Natural killer cell (primary cell): ENCODE data around the gene PPP1R16B. TPM values are rescaled to one million over a fixed set of nuclear protein-coding genes. Genes with fewer than 3 reads are reported as not detected.

ENCODE experiments used
- ATAC-seq, 3 donors: fragments of 150-1000 bp in 2 of 3; fragments of 200-7000 bp in 1 of 3; cut with Tn5 transposase; 1 replicate in 1 of 3; 2 replicates in 2 of 3; pipeline ENCODE4 v1.10.0; 2021; ENCODE audit warnings: mild to moderate bottlenecking in 2 of 3, moderate library complexity in 2 of 3
- DNase-seq, 2 donors: peaks; one replicate each; pipeline versions ENCODE4 v3.0.0 to v3.0.0-alpha.2; 2013 to 2021; ENCODE audit warnings: mixed read lengths in 1 of 2
- H3K27ac ChIP-seq: one replicate; pipeline ENCODE4 v1.5.1; 2013; ENCODE audit warnings: mild to moderate bottlenecking, low read length
- H3K27me3 ChIP-seq: one replicate; pipeline ENCODE4 v1.6.1; 2013; ENCODE audit warnings: low read length; ENCODE audit not compliant: control insufficient read depth, insufficient read depth
- H3K36me3 ChIP-seq: one replicate; pipeline ENCODE4 v1.6.1; 2013; ENCODE audit warnings: low read length; ENCODE audit not compliant: control insufficient read depth, insufficient read depth
- H3K4me1 ChIP-seq: one replicate; pipeline ENCODE4 v1.6.1; 2013; ENCODE audit warnings: low read length; ENCODE audit not compliant: control insufficient read depth, insufficient read depth
- H3K4me3 ChIP-seq: one replicate; pipeline ENCODE4 v1.5.1; 2013; ENCODE audit warnings: low read length
- H3K9me3 ChIP-seq: one replicate; pipeline ENCODE4 v1.6.1; 2013; ENCODE audit warnings: low read length; ENCODE audit not compliant: control insufficient read depth, insufficient read depth
- H3K27ac Mint-ChIP-seq, 2 donors: one replicate each; pipeline ENCODE4 v1.8.0; 2022; ENCODE audit warnings: mild to moderate bottlenecking in 2 of 2, mixed read lengths in 2 of 2, moderate library complexity in 1 of 2
- H3K27me3 Mint-ChIP-seq, 2 donors: one replicate each; pipeline ENCODE4 v1.8.0; 2022; ENCODE audit warnings: low read depth in 2 of 2, mixed read lengths in 2 of 2
- H3K36me3 Mint-ChIP-seq: one replicate; pipeline ENCODE4 v1.8.0; 2022; ENCODE audit warnings: mixed read lengths
- H3K4me1 Mint-ChIP-seq, 2 donors: one replicate each; pipeline ENCODE4 v1.8.0; 2022; ENCODE audit warnings: mixed read lengths in 2 of 2
- H3K4me3 Mint-ChIP-seq: one replicate; pipeline ENCODE4 v1.8.0; 2022; ENCODE audit warnings: mild to moderate bottlenecking, moderate library complexity, mixed read lengths
- H3K9me3 Mint-ChIP-seq, 2 donors: one replicate each; pipeline ENCODE4 v1.8.0; 2022; ENCODE audit warnings: mixed read lengths in 2 of 2
- WGBS: methylation state at CpG from one replicate; pipeline ENCODE4 v1.1.7; 2013; ENCODE audit warnings: missing lambda C conversion rate; ENCODE audit not compliant: insufficient coverage; 5-methylcytosine and 5-hydroxymethylcytosine counted together
- intact Hi-C: fragments of 100-400 bp; cut with micrococcal nuclease; formaldehyde crosslinking; loops from one replicate; pipeline ENCODE4 v1.14.2; 2022
- total RNA-seq, 4 donors: library from RNA; stranded (reverse); fragments of 120-200 nt in 1 of 4; gene quantifications; one replicate each; pipeline versions ENCODE4 v1.2.3 to v1.2.4, GENCODE V29; 2013 to 2022
- TF ChIP-seq, protein P1 (sequence below): fragments of 200-600 bp; IDR thresholded peaks from one replicate; pipeline ENCODE4 v1.8.0; 2022; ENCODE audit warnings: antibody characterized with exemption

PPP1R16B gene
- total RNA-seq, 3 donors from 2014 or later (not counting 1 experiment from before 2014, with no cell fraction given), result 52.0 to 62.3 (median 53.7) TPM

DNA sequence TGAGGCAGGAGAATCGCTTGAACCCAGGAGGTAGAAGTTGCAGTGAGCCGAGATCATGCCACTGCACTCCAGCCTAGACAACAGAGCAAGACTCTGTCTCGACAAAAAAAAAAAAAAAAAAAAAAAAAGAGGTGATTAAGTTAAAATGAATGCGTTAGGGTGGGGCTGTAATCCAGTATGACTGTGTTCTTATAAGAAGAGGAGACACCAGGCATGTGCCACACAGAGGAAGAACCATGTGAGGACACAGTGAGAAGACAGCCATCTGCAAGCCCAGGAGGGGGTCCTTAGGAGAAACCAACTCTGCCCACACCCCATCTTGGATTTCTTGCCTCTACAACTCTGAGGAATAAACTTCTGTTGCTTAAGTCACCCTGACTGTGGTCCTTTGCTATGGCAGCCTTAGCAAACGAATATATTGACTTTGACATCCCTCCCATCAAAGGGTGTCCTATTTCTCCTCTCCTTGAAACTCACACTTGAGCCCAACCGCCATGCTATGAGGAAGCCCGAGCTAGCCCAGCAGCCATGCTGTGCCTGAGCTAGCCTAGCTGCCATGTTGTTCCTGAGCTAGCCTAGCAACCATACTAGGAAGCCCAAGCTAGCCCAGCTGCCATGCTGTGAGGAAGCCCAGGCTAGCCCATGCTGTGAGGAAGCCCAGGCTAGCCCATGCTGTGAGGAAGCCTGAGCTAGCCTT, 15.8 kb upstream of the PPP1R16B start:
- Histone ChIP-seq H3K27ac (no peak overlapping the region), H3K4me1 (peaks cover 8% of the 10 kb centered on the region), H3K36me3 (no peaks in the 10 kb centered on the region), H3K4me3 (no peak overlapping the region), H3K9me3 (no peaks in the 10 kb centered on the region), H3K27me3 (no peaks in the 10 kb centered on the region)
- Mint-ChIP-seq H3K9me3 (no peaks in the 10 kb centered on the region), H3K27me3 (no peaks in the 10 kb centered on the region), H3K27ac (no peak overlapping the region), H3K36me3 (no peaks in the 10 kb centered on the region), H3K4me1 (peaks cover 6 to 23% of the 10 kb centered on the region in 2 donors), H3K4me3 (no peak overlapping the region)
- ATAC-seq, result no peak
- intact Hi-C loops, result loop anchor here (1.0 to 5.0 kb wide), 2 partner anchors 57 to 143 kb away; no protein-coding TSS in a partner anchor
- WGBS, result 95% methylated on average over 7 of the region's 7 CpGs
- no peak for DNase-seq
- TF ChIP-seq, protein P1, sequence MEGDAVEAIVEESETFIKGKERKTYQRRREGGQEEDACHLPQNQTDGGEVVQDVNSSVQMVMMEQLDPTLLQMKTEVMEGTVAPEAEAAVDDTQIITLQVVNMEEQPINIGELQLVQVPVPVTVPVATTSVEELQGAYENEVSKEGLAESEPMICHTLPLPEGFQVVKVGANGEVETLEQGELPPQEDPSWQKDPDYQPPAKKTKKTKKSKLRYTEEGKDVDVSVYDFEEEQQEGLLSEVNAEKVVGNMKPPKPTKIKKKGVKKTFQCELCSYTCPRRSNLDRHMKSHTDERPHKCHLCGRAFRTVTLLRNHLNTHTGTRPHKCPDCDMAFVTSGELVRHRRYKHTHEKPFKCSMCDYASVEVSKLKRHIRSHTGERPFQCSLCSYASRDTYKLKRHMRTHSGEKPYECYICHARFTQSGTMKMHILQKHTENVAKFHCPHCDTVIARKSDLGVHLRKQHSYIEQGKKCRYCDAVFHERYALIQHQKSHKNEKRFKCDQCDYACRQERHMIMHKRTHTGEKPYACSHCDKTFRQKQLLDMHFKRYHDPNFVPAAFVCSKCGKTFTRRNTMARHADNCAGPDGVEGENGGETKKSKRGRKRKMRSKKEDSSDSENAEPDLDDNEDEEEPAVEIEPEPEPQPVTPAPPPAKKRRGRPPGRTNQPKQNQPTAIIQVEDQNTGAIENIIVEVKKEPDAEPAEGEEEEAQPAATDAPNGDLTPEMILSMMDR, result no peak

GRCh38 chr20:38790200-38791053, 15.1 kb upstream of the PPP1R16B start:
- H3K9me3 ChIP-seq, result no peaks in the 10 kb centered on the region
- intact Hi-C loops, result loop anchor here (1.0 to 5.0 kb wide), 2 partner anchors 58 to 144 kb away; no protein-coding TSS in a partner anchor
- peaks cover 6 to 23% of the 10 kb centered on the region in 2 donors for H3K4me1 Mint-ChIP-seq
- DNase-seq (peak in 1 of 2 donors; percentile 81), ATAC-seq (peak; percentile 64 to 83 (median 82))
- no peaks in the 10 kb centered on the region for H3K36me3 Mint-ChIP-seq
- peak overlapping the region in 1 of 2 donors; percentile 73 for H3K27ac Mint-ChIP-seq
- 48% methylated on average over 13 of the region's 16 CpGs for WGBS
- H3K4me3 ChIP-seq, result no peak overlapping the region
- peaks cover 8% of the 10 kb centered on the region for H3K4me1 ChIP-seq
- no peak overlapping the region for H3K4me3 Mint-ChIP-seq
- no peaks in the 10 kb centered on the region for H3K27me3 ChIP-seq
- no peaks in the 10 kb centered on the region for H3K36me3 ChIP-seq
- no peak overlapping the region for H3K27ac ChIP-seq
- H3K9me3 Mint-ChIP-seq, result no peaks in the 10 kb centered on the region
- H3K27me3 Mint-ChIP-seq, result no peaks in the 10 kb centered on the region
- TF ChIP-seq, protein P1, result peak; percentile 68

DNA sequence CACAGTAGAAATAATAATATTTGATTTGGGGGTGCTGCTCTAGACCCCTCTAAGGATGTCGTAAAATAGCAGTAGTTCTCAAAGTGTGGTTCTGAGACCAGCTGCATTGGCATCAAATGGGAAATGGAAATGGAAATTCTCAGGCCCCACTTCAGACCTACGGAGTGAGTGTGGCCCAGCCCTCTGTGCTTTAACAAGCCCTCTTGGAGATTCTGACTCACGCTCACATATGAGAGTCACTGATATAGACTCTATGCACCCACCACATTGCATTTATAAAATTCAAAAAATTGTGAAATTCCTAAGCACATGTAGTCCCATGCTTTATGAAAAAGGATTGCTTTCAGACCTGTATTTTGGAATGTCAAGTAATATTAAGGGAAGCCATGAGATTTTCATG, 14.2 kb upstream of the PPP1R16B start:
- Histone ChIP-seq H3K36me3 (no peaks in the 10 kb centered on the region), H3K4me3 (no peak overlapping the region), H3K27ac (no peak overlapping the region), H3K27me3 (no peaks in the 10 kb centered on the region), H3K9me3 (no peaks in the 10 kb centered on the region), H3K4me1 (peaks cover 8% of the 10 kb centered on the region)
- Mint-ChIP-seq H3K36me3 (no peaks in the 10 kb centered on the region), H3K27ac (no peak overlapping the region), H3K4me1 (peaks cover 6 to 23% of the 10 kb centered on the region in 2 donors), H3K9me3 (no peaks in the 10 kb centered on the region), H3K27me3 (no peaks in the 10 kb centered on the region), H3K4me3 (no peak overlapping the region)
- 88% methylated on average over 3 of the region's 3 CpGs for WGBS
- DNase-seq, result no peak
- intact Hi-C loops, result loop anchor here (5.0 kb wide), 1 partner anchor 59 kb away; no protein-coding TSS in a partner anchor
- no peak for ATAC-seq
- TF ChIP-seq, protein P1, result no peak
